K562 (cell line): ENCODE measurements around the gene C1RL. TPM values are rescaled to one million over a fixed set of nuclear protein-coding genes. Genes with fewer than 3 reads are reported as not detected.

Source experiments
- ARID2 ChIP-seq: fragments of 450-650 bp; IDR thresholded peaks from 2 replicates; pipeline ENCODE4 v1.6.1; 2017; ENCODE audit warnings: antibody characterized with exemption, mild to moderate bottlenecking
- ARID4B ChIP-seq: sonication (generic); formaldehyde crosslinking; IDR thresholded peaks from 2 replicates; pipeline ENCODE4 v1.8.0; 2022; ENCODE audit warnings: mild to moderate bottlenecking, missing genetic modification reagents
- ATF3 ChIP-seq, 2 experiments: fragments of 450-650 bp in 1 of 2; sonication (generic) in 1 of 2; formaldehyde crosslinking in 1 of 2; IDR thresholded peaks in 1 of 2; conservative IDR thresholded peaks in 1 of 2; 2 replicates each; pipeline versions ENCODE4 v1.6.1 to v1.8.1; 2016 to 2023; ENCODE audit warnings: mild to moderate bottlenecking in 2 of 2, moderate library complexity in 2 of 2, inconsistent platforms in 1 of 2, missing genetic modification reagents in 1 of 2
- CBFA2T2 ChIP-seq: fragments of 450-650 bp; conservative IDR thresholded peaks from 2 replicates; pipeline ENCODE4 v1.6.1; 2017; ENCODE audit warnings: mild to moderate bottlenecking
- DNMT1 ChIP-seq: fragments of 450-650 bp; IDR thresholded peaks from 2 replicates; pipeline ENCODE4 v1.6.1; 2016; ENCODE audit warnings: antibody characterized with exemption, mild to moderate bottlenecking
- E2F1 ChIP-seq: sonication (generic); formaldehyde crosslinking; IDR thresholded peaks from 2 replicates; pipeline ENCODE4 v1.8.1; 2023; ENCODE audit warnings: mild to moderate bottlenecking, missing genetic modification reagents, moderate library complexity
- ELK1 ChIP-seq: sonication (generic); formaldehyde crosslinking; IDR thresholded peaks from 2 replicates; pipeline ENCODE4 v1.8.1; 2022; ENCODE audit warnings: missing genetic modification reagents
- HOMEZ ChIP-seq: fragments of 250-450 bp; sonication (Bioruptor Pico); IDR thresholded peaks from 2 replicates; pipeline ENCODE4 v1.4.0; 2020; ENCODE audit warnings: mild to moderate bottlenecking, moderate library complexity
- LEF1 ChIP-seq: fragments of 450-650 bp; IDR thresholded peaks from 2 replicates; pipeline ENCODE4 v1.6.1; 2016; ENCODE audit warnings: mild to moderate bottlenecking
- NCOA6 ChIP-seq: fragments of 450-650 bp; IDR thresholded peaks from 2 replicates; pipeline ENCODE4 v1.6.1; 2017; ENCODE audit warnings: mild to moderate bottlenecking
- NR2C1 ChIP-seq, 2 experiments: fragments of 450-650 bp; IDR thresholded peaks; 2 replicates each; pipeline ENCODE4 v1.6.1; 2017; ENCODE audit warnings: mild to moderate bottlenecking in 2 of 2, antibody characterized with exemption in 1 of 2, inconsistent platforms in 1 of 2, missing compliant biosample characterization in 1 of 2, missing genetic modification characterization in 1 of 2
- THAP7 ChIP-seq: fragments of 250-450 bp; sonication (Bioruptor Pico); IDR thresholded peaks from 2 replicates; pipeline ENCODE4 v1.5.0; 2021
- ZBTB7A ChIP-seq: IDR thresholded peaks from 2 replicates; pipeline ENCODE4 v1.6.1; 2011; ENCODE audit warnings: low read depth, mild to moderate bottlenecking, low read length, moderate library complexity, borderline replicate concordance; ENCODE audit not compliant: control insufficient read depth
- ZNF347 ChIP-seq: fragments of 450-650 bp; formaldehyde crosslinking; IDR thresholded peaks from 2 replicates; pipeline ENCODE4 v1.4.0; 2020; ENCODE audit warnings: low read depth, mild to moderate bottlenecking, moderate library complexity
- ZNF644 ChIP-seq: fragments of 200-800 bp; sonication (Bioruptor generic); IDR thresholded peaks from 2 replicates; pipeline ENCODE4 v1.6.1; 2016; ENCODE audit warnings: low read depth, missing genetic modification characterization, missing compliant biosample characterization
- ZNF695 ChIP-seq: fragments of 450-650 bp; formaldehyde crosslinking; IDR thresholded peaks from 2 replicates; pipeline ENCODE4 v1.4.0; 2020; ENCODE audit warnings: mild to moderate bottlenecking, moderate library complexity
- ZNF76 ChIP-seq: fragments of 250-450 bp; sonication (Bioruptor Pico); IDR thresholded peaks from 2 replicates; pipeline ENCODE4 v1.4.0; 2020; ENCODE audit warnings: mild to moderate bottlenecking, moderate library complexity, borderline replicate concordance
- polyA plus RNA-seq, 8 experiments: library from polyadenylated mRNA; depleted of rRNA in 4 of 8; stranded (reverse) in 5 of 8; unstranded in 3 of 8; fragments of >200 nt; fragmentation: Nextera tagmentation in 2 of 8; fragmentation: Illumina TruSeq in 1 of 8; extraction: Ambion mirVana in 2 of 8; extraction: Trizol in 1 of 8; gene quantifications; 2 replicates each; pipeline versions ENCODE4 v1.2.1 to v1.2.3, GENCODE V29; 2011 to 2014; ENCODE audit warnings: inconsistent platforms in 1 of 8, missing spikeins in 1 of 8
- total RNA-seq, 7 experiments: library from RNA; depleted of rRNA in 6 of 7; stranded (reverse); fragments of >200 nt in 6 of 7; fragmentation: Illumina TruSeq in 2 of 7; extraction: Trizol in 2 of 7; gene quantifications; 2 replicates each; pipeline versions ENCODE4 v1.2.1 to v1.2.3, GENCODE V29; 2011 to 2021; ENCODE audit warnings: low replicate concordance in 1 of 7

C1RL gene
- total and polyA plus RNA-seq, 9 of the 15 experiments (the other 6 are each of a cell fraction or from before 2014, with no cell fraction given), result 1.4 to 10.7 (median 8.0) TPM

GRCh38 chr12:7058163-7058845 lies 50.7 kb downstream of the C1RL start (continued):
- no peak for TF ChIP-seq ELK1
- TF ChIP-seq E2F1 (CRISPR knock-in tag), result no peak
- TF ChIP-seq NR2C1 (IDR thresholded peaks at IDR 0.05), result peak; percentile 30; the same call in 1 of the 2 replicates
- peak; percentile 81 for TF ChIP-seq NR2C1 (tag; IDR thresholded peaks at IDR 0.05)
- no peak for TF ChIP-seq CBFA2T2
- no peak for TF ChIP-seq NCOA6
- no peak for TF ChIP-seq ZNF347 (CRISPR knock-in tag)
- no peak for TF ChIP-seq DNMT1
- TF ChIP-seq ZNF76, result peak; percentile 94; the same call in 1 of the 2 replicates
- TF ChIP-seq THAP7, result no peak
- no peak for TF ChIP-seq ARID4B (CRISPR knock-in tag)
- no peak for TF ChIP-seq ATF3 (IDR thresholded peaks at IDR 0.05)
- no peak for TF ChIP-seq ATF3 (CRISPR knock-in tag; conservative IDR thresholded peaks at IDR 0.05)
- TF ChIP-seq ARID2, result no peak
- TF ChIP-seq ZNF644, result peak; percentile 86
- TF ChIP-seq LEF1, result no peak
- TF ChIP-seq HOMEZ (CRISPR knock-in tag), result peak; percentile 93
- no peak for TF ChIP-seq ZBTB7A
- TF ChIP-seq ZNF695, result no peak
